WTC11 (cell line): ENCODE results near the gene ST8SIA1. TPM values are rescaled to one million over a fixed set of nuclear protein-coding genes. Genes with fewer than 3 reads are reported as not detected.
"Not testable (repeated sequence)": the region's sequence is repeated elsewhere in the genome, so short reads cannot be mapped to it uniquely, and the experiment has no call there.

Experiments
- ATAC-seq: fragments of 200-7000 bp; cut with Tn5 transposase; 2 replicates; pipeline ENCODE4 v1.10.0; 2021; ENCODE audit warnings: mild to moderate bottlenecking, moderate library complexity
- Bru-seq: library from RNA; stranded (reverse); fragments of 400-500 nt; gene quantifications from one replicate; lab custom pipeline; 2021; lab: Mats Ljungman, UMichigan
- CTCF ChIA-PET: fragments of 300-600 bp; sonication (Branson Sonifier 250); formaldehyde crosslinking; loops from one replicate; lab custom pipeline; 2021; ENCODE audit warnings: antibody characterized with exemption; lab: Charles Lee
- POLR2A ChIA-PET: fragments of 350-600 bp; sonication (Branson Sonifier 250); formaldehyde crosslinking; loops from one replicate; lab custom pipeline; 2021; ENCODE audit warnings: antibody characterized with exemption; lab: Charles Lee
- DNase-seq: peaks from one replicate; pipeline ENCODE4 v3.0.0; 2021; ENCODE audit warnings: low spot score
- H3K27ac Mint-ChIP-seq: 2 replicates; pipeline ENCODE4 v1.8.0; 2021; ENCODE audit warnings: mixed read lengths
- H3K27me3 Mint-ChIP-seq: 2 replicates; pipeline ENCODE4 v1.8.0; 2021; ENCODE audit warnings: low read depth, mild to moderate bottlenecking, moderate library complexity, mixed read lengths
- H3K36me3 Mint-ChIP-seq: 2 replicates; pipeline ENCODE4 v1.8.0; 2021; ENCODE audit warnings: mixed read lengths
- H3K4me1 Mint-ChIP-seq: 2 replicates; pipeline ENCODE4 v1.8.0; 2022; ENCODE audit warnings: mixed read lengths
- H3K4me3 Mint-ChIP-seq: 2 replicates; pipeline ENCODE4 v1.8.0; 2021; ENCODE audit warnings: mild to moderate bottlenecking, moderate library complexity, mixed read lengths
- H3K9me3 Mint-ChIP-seq: 2 replicates; pipeline ENCODE4 v1.8.0; 2021; ENCODE audit warnings: mixed read lengths
- CBFB ChIP-seq: sonication (generic); formaldehyde crosslinking; IDR thresholded peaks from 2 replicates; pipeline ENCODE4 v1.8.1; 2022; ENCODE audit warnings: mild to moderate bottlenecking, low read depth, missing genetic modification reagents
- ETV6 ChIP-seq: sonication (generic); formaldehyde crosslinking; IDR thresholded peaks from 2 replicates; pipeline ENCODE4 v1.8.1; 2022; ENCODE audit warnings: mild to moderate bottlenecking, missing genetic modification reagents
- FOXJ3 ChIP-seq: sonication (generic); formaldehyde crosslinking; IDR thresholded peaks from 2 replicates; pipeline ENCODE4 v1.9.0; 2021; ENCODE audit warnings: missing genetic modification reagents, mild to moderate bottlenecking, borderline replicate concordance
- FOXK1 ChIP-seq: sonication (generic); formaldehyde crosslinking; IDR thresholded peaks from 2 replicates; pipeline ENCODE4 v1.8.0; 2022; ENCODE audit warnings: mild to moderate bottlenecking, moderate library complexity, missing genetic modification reagents
- JAZF1 ChIP-seq: fragments of 250-450 bp; sonication (Bioruptor Pico); IDR thresholded peaks from 2 replicates; pipeline ENCODE4 v1.9.0; 2021; ENCODE audit warnings: moderate library complexity, mild to moderate bottlenecking, inconsistent platforms
- MYBL2 ChIP-seq: sonication (generic); formaldehyde crosslinking; IDR thresholded peaks from 2 replicates; pipeline ENCODE4 v1.8.1; 2023; ENCODE audit warnings: mild to moderate bottlenecking, moderate library complexity, missing genetic modification reagents
- NFYB ChIP-seq: sonication (generic); formaldehyde crosslinking; conservative IDR thresholded peaks from 2 replicates; pipeline ENCODE4 v1.8.0; 2022; ENCODE audit warnings: low read depth, missing genetic modification reagents
- TCF7 ChIP-seq: sonication (generic); formaldehyde crosslinking; IDR thresholded peaks from 2 replicates; pipeline ENCODE4 v1.8.0; 2022; ENCODE audit warnings: mild to moderate bottlenecking, low read depth, missing genetic modification reagents, moderate library complexity
- ZNF219 ChIP-seq: sonication (generic); formaldehyde crosslinking; IDR thresholded peaks from 2 replicates; pipeline ENCODE4 v1.8.0; 2023; ENCODE audit warnings: missing genetic modification reagents, mild to moderate bottlenecking, borderline replicate concordance
- ZNF317 ChIP-seq: sonication (generic); formaldehyde crosslinking; IDR thresholded peaks from 2 replicates; pipeline ENCODE4 v1.8.1; 2023; ENCODE audit warnings: low read depth, mild to moderate bottlenecking, moderate library complexity, missing genetic modification reagents, borderline replicate concordance
- long read RNA-seq, 3 experiments: library from RNA in 1 of 3; library from capped mRNA in 1 of 3; library from polyadenylated mRNA in 1 of 3; unstranded in 2 of 3; stranded (forward) in 1 of 3; transcript quantifications; one replicate each; pipeline ENCODE4 v2.0.0, GENCODE V29; 2021
- total RNA-seq: library from RNA; stranded (reverse); gene quantifications from 3 replicates; pipeline ENCODE4 v1.2.3, GENCODE V29; 2021
- TF ChIP-seq, protein P1 (sequence below): sonication (generic); formaldehyde crosslinking; IDR thresholded peaks from 2 replicates; pipeline ENCODE4 v1.8.1; 2023; ENCODE audit warnings: mild to moderate bottlenecking, missing genetic modification reagents, moderate library complexity
- TF ChIP-seq, protein P2 (sequence below): sonication (generic); formaldehyde crosslinking; IDR thresholded peaks from 2 replicates; pipeline ENCODE4 v1.8.1; 2022; ENCODE audit warnings: mild to moderate bottlenecking, moderate library complexity, missing genetic modification reagents
- TF ChIP-seq, protein P3 (sequence below): sonication (generic); formaldehyde crosslinking; IDR thresholded peaks from 2 replicates; pipeline ENCODE4 v1.8.0; 2022; ENCODE audit warnings: mild to moderate bottlenecking, missing genetic modification reagents

ST8SIA1 gene, protein sequence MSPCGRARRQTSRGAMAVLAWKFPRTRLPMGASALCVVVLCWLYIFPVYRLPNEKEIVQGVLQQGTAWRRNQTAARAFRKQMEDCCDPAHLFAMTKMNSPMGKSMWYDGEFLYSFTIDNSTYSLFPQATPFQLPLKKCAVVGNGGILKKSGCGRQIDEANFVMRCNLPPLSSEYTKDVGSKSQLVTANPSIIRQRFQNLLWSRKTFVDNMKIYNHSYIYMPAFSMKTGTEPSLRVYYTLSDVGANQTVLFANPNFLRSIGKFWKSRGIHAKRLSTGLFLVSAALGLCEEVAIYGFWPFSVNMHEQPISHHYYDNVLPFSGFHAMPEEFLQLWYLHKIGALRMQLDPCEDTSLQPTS
- total RNA-seq (2.3 to 2.8 TPM (median 2.3 TPM) in 3 replicates), Bru-seq, nascent RNA (percentile 43 among the genes with signal in this experiment)
- long read RNA-seq, experiment 1, partial matches to known transcripts = 0 of 5 reads
- long read RNA-seq, experiment 1, other reads (novel, unspliced or antisense) = 4 of 5 reads
- long read RNA-seq, experiment 2, full-length matches to known transcripts = 2 of 4 reads
- long read RNA-seq, experiment 2, partial matches to known transcripts = 0 of 4 reads
- long read RNA-seq, experiment 2, other reads (novel, unspliced or antisense) = 2 of 4 reads
- long read RNA-seq, experiment 3 = 0 reads

DNA sequence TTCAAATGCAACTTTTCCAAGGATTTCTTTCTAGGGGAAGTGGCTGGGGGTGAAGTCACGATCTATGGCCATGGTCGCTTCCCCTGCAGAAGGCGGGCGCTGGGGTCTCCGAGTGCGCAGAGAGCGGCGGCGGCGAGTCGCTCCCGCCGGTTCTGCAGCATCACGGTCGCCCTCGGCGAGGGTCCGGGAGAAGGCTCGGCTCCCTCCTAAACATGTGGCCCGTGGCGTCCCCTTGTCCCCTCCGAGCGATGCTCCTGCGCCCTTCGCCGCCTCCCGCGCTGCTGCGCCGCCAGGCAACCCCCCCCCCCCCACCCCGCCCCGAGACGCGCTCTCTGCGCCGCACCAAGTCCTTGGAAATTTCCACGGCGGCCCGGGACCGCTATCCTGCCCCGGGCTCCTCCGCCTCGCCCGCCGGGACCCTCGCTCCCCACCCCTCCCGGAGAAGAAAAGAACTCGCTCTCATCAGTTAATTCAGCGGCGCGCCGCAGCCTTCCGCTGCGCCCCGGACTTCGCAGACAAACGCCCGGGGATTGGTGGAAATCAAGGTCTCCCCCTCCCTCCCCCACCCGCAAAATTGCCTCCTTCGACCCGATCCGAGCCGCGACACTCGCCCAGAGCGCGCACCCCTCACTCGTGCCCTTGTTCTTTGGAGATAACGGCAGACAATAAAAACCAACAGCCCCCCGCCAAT, at the start of gene ST8SIA1:
TSS of gene ST8SIA1 (minus strand) at position 298 of the 691 bp plus-strand sequence. CDS start 475 bp downstream, outside the sequence.
- H3K4me1 Mint-ChIP-seq = peaks cover 26% of the 10 kb centered on the region
- POLR2A ChIA-PET = interaction anchor here (0.7 kb wide), 1 partner anchor 214 kb away, joined by 7 read pairs; no protein-coding TSS in a partner anchor
- H3K9me3 Mint-ChIP-seq = no peaks in the 10 kb centered on the region
- H3K36me3 Mint-ChIP-seq = no peaks in the 10 kb centered on the region
- peak within 1 kb of the TSS; percentile 83 for H3K4me3 Mint-ChIP-seq
- TF ChIP-seq NFYB = no peak
- no peak for TF ChIP-seq FOXJ3 (CRISPR knock-in tag)
- TF ChIP-seq, protein P1, sequence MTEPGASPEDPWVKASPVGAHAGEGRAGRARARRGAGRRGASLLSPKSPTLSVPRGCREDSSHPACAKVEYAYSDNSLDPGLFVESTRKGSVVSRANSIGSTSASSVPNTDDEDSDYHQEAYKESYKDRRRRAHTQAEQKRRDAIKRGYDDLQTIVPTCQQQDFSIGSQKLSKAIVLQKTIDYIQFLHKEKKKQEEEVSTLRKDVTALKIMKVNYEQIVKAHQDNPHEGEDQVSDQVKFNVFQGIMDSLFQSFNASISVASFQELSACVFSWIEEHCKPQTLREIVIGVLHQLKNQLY (CRISPR knock-in tag) = no peak
- TF ChIP-seq, protein P2, sequence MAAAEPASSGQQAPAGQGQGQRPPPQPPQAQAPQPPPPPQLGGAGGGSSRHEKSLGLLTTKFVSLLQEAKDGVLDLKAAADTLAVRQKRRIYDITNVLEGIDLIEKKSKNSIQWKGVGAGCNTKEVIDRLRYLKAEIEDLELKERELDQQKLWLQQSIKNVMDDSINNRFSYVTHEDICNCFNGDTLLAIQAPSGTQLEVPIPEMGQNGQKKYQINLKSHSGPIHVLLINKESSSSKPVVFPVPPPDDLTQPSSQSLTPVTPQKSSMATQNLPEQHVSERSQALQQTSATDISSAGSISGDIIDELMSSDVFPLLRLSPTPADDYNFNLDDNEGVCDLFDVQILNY (CRISPR knock-in tag) = 0 out of 2 replicates have a peak, but pooled peaks have one; percentile 43
- TF ChIP-seq CBFB (CRISPR knock-in tag) = no peak
- no peak for TF ChIP-seq ZNF219 (CRISPR knock-in tag)
- TF ChIP-seq ETV6 = no peak
- peak; percentile 53 for DNase-seq
- peaks cover 49% of the 10 kb centered on the region for H3K27me3 Mint-ChIP-seq
- peak; percentile 13 for ATAC-seq
- no peak within 1 kb of the TSS for H3K27ac Mint-ChIP-seq
- CTCF ChIA-PET = interaction anchor here (0.5 to 2.6 kb wide), 21 partner anchors 47 to 637 kb away, joined by 3 to 24 read pairs (median 4); no protein-coding TSS in a partner anchor

DNA sequence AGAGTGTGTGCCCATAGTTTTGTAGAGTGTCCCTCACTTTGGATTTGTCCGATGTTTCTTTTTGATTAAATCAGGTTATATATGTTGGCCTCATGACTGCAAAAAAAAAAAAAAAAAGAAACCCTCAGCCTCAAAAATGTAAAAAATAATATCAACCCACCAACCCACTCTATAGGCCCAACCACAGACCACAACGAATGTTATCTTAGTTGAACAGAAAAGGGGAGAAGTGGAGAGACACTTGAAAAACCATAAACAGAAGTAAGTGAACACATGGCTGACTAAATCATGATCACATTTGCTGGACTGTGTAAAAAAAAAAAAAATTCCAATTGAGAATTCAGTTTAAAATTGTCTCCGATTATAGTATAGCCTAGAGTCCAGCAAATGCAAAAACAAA, 45.5 kb upstream of the ST8SIA1 start:
- CTCF ChIA-PET = no interaction called here
- Mint-ChIP-seq H3K9me3 (peaks cover 15% of the 10 kb centered on the region), H3K4me3 (no peak overlapping the region), H3K36me3 (no peaks in the 10 kb centered on the region), H3K27me3 (0 out of 2 replicates have a peak, but pooled peaks cover 3% of the 10 kb centered on the region)
- no peak for DNase-seq
- TF ChIP-seq MYBL2 (CRISPR knock-in tag) = no peak
- TF ChIP-seq, all 79 proteins: peak for 0
- ATAC-seq = no peak
- H3K4me1 Mint-ChIP-seq = no peaks in the 10 kb centered on the region; the same call in 1 of the 2 replicates
- H3K27ac Mint-ChIP-seq = no peak overlapping the region
- POLR2A ChIA-PET = no interaction called here

DNA sequence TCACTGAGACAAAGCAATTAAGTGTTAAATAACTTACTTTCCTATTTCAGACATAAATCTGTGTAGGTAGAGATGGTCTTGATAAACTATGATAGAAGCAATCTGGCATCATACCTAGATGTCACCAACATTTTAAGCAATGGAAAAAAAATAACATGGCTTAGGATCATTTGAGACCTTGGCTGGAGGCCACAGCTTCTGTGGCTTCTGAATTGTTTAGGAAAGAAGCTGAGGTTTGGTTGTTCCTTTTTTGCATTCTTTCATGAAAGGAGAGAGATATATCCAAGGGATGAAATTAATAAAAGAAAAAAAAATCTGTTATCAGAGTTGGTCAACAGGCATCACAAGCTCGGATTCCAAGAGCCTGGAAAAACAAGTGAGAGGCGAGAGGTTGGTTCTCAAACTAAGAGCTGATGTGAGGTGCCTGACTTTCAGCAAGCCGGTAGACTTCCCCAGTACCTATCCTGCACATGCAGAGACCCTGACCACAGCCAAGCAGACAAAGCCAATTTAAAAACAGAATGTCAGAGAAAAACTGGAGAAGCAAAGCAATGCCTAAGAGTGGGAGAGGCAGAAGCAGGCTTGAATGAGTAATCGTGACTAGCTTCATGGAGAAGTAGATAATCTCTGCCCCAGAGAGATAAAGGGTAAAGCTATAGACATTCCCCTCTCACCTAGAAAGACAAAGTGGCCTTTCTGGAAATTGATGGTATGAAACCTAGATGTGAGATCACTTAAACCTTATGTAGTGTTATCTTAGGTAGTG, 43.4 kb upstream of the ST8SIA1 start:
- POLR2A ChIA-PET = no interaction called here
- no peaks in the 10 kb centered on the region for H3K27me3 Mint-ChIP-seq
- no peak for TF ChIP-seq ZNF317 (CRISPR knock-in tag)
- no peak for TF ChIP-seq FOXK1
- TF ChIP-seq, protein P3, sequence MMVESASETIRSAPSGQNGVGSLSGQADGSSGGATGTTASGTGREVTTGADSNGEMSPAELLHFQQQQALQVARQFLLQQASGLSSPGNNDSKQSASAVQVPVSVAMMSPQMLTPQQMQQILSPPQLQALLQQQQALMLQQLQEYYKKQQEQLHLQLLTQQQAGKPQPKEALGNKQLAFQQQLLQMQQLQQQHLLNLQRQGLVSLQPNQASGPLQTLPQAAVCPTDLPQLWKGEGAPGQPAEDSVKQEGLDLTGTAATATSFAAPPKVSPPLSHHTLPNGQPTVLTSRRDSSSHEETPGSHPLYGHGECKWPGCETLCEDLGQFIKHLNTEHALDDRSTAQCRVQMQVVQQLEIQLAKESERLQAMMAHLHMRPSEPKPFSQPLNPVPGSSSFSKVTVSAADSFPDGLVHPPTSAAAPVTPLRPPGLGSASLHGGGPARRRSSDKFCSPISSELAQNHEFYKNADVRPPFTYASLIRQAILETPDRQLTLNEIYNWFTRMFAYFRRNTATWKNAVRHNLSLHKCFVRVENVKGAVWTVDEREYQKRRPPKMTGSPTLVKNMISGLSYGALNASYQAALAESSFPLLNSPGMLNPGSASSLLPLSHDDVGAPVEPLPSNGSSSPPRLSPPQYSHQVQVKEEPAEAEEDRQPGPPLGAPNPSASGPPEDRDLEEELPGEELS = no peak
- no peak for TF ChIP-seq JAZF1
- no peak for TF ChIP-seq TCF7
- H3K27ac Mint-ChIP-seq = no peak overlapping the region
- peaks cover 5% of the 10 kb centered on the region; the same call in 1 of the 2 replicates for H3K9me3 Mint-ChIP-seq
- DNase-seq (no peak), ATAC-seq (no peak)
- no peaks in the 10 kb centered on the region; the same call in 1 of the 2 replicates for H3K4me1 Mint-ChIP-seq
- no peaks in the 10 kb centered on the region for H3K36me3 Mint-ChIP-seq
- H3K4me3 Mint-ChIP-seq = no peak overlapping the region
- CTCF ChIA-PET = interaction anchor here (0.6 to 0.7 kb wide), 2 partner anchors 82 to 295 kb away, joined by 3 read pairs; no protein-coding TSS in a partner anchor

DNA sequence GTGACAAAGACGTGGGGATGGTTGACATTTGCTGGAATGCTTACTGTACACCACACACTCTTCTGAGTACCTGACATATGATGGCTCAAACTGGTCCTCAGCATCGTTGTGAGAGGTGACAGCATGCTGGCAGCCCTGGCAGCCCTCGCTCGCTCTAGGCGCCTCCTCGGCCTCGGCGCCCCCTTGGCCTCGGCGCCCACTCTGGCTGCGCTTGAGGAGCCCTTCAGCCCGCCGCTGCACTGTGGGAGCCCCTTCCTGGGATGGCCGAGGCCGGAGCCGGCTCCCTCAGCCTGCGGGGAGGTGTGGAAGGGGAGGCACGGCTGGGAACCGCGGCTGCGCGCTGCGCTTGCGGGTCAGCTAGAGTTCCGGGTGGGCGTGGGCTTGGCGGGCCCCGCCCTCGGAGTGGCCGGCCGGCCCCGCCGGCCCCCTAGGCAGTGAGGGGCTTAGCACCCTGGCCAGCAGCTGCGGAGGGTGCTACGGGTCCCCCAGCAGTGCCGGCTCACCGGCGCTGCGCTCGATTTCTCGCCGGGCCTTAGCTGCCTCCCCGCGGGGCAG, 42.2 kb upstream of the ST8SIA1 start:
- H3K4me3 Mint-ChIP-seq, POLR2A ChIA-PET, H3K27me3 Mint-ChIP-seq, H3K27ac Mint-ChIP-seq, ATAC-seq, H3K36me3 Mint-ChIP-seq, H3K9me3 Mint-ChIP-seq, H3K4me1 Mint-ChIP-seq: not testable (repeated sequence)
- DNase-seq = peak; percentile 11
- CTCF ChIA-PET = interaction anchor here (0.6 kb wide), 1 partner anchor 38 kb away, joined by 5 read pairs; no protein-coding TSS in a partner anchor
